HEK293 (cell line): ENCODE data around the gene SLC25A36.

Experiments used
- CTCF ChIA-PET: fragments of 350-600 bp; formaldehyde crosslinking; extraction: SDS; loops from one replicate; lab custom pipeline; 2021; ENCODE audit warnings: antibody characterized with exemption; lab: Yijun Ruan, JAX
- POLR2A ChIA-PET: fragments of 300-600 bp; formaldehyde crosslinking; extraction: SDS; loops from one replicate; lab custom pipeline; 2020; ENCODE audit warnings: antibody characterized with exemption, inconsistent platforms; lab: Yijun Ruan, JAX
- H3K27ac ChIP-seq: fragments of 200-500 bp; sonication (Bioruptor generic); 2 replicates; pipeline ENCODE4 v1.5.1; 2014; ENCODE audit warnings: low read depth, low read length, control low read depth, inconsistent platforms; ENCODE audit errors: extremely low read depth
- H3K36me3 ChIP-seq, 2 experiments: fragments of 200-500 bp in 1 of 2; sonication (Bioruptor generic) in 1 of 2; 1 replicate in 1 of 2; 2 replicates in 1 of 2; pipeline ENCODE4 v1.5.1; 2014 to 2017; ENCODE audit warnings: inconsistent platforms in 2 of 2, low read length in 2 of 2; ENCODE audit not compliant: control insufficient read depth in 2 of 2, insufficient read depth in 1 of 2
- H3K4me1 ChIP-seq: fragments of 200-500 bp; sonication (Bioruptor generic); 2 replicates; pipeline ENCODE4 v1.5.1; 2014; ENCODE audit warnings: mild to moderate bottlenecking, low read length, inconsistent platforms; ENCODE audit not compliant: control insufficient read depth, insufficient read depth
- H3K4me3 ChIP-seq: 2 replicates; pipeline ENCODE4 v1.5.1; 2011; ENCODE audit warnings: low read depth, mild to moderate bottlenecking, control low read depth, low read length, moderate library complexity
- H3K9me3 ChIP-seq: fragments of 200-500 bp; sonication (Bioruptor generic); 2 replicates; pipeline ENCODE4 v1.5.1; 2014; ENCODE audit warnings: low read depth, low read length, inconsistent platforms; ENCODE audit not compliant: control insufficient read depth, insufficient read depth
- FEZF1 ChIP-seq: fragments of 450-650 bp; formaldehyde crosslinking; IDR thresholded peaks from 2 replicates; pipeline ENCODE4 v1.5.1; 2016; ENCODE audit warnings: missing biosample characterization, missing genetic modification characterization
- KLF7 ChIP-seq: fragments of 450-650 bp; formaldehyde crosslinking; IDR thresholded peaks from 2 replicates; pipeline ENCODE4 v1.5.1; 2016; ENCODE audit warnings: missing biosample characterization, missing genetic modification characterization, borderline replicate concordance
- MEIS1 ChIP-seq: sonication (generic); formaldehyde crosslinking; IDR thresholded peaks from 2 replicates; pipeline ENCODE4 v1.8.1; 2022; ENCODE audit warnings: missing genetic modification reagents, mild to moderate bottlenecking, borderline replicate concordance
- MYNN ChIP-seq: fragments of 450-650 bp; formaldehyde crosslinking; IDR thresholded peaks from 2 replicates; pipeline ENCODE4 v1.5.1; 2016; ENCODE audit warnings: missing biosample characterization, missing genetic modification characterization, borderline replicate concordance
- PRDM1 ChIP-seq: fragments of 450-650 bp; formaldehyde crosslinking; IDR thresholded peaks from 2 replicates; pipeline ENCODE4; 2016; ENCODE audit warnings: missing biosample characterization, missing genetic modification characterization
- RBAK ChIP-seq: fragments of 450-650 bp; formaldehyde crosslinking; IDR thresholded peaks from 2 replicates; pipeline ENCODE4 v1.5.1; 2016; ENCODE audit warnings: missing biosample characterization, missing genetic modification characterization
- SALL2 ChIP-seq: fragments of 450-650 bp; formaldehyde crosslinking; IDR thresholded peaks from 2 replicates; pipeline ENCODE4 v1.5.0; 2017; ENCODE audit warnings: missing biosample characterization, mild to moderate bottlenecking, missing genetic modification characterization, borderline replicate concordance
- SP2 ChIP-seq: fragments of 450-650 bp; formaldehyde crosslinking; IDR thresholded peaks from 2 replicates; pipeline ENCODE4 v1.5.1; 2016; ENCODE audit warnings: missing biosample characterization, missing genetic modification characterization
- TRIM28 ChIP-seq: IDR thresholded peaks from 2 replicates; pipeline ENCODE4 v1.6.1; 2011; ENCODE audit warnings: low read length, control low read depth, borderline replicate concordance
- ZBTB48 ChIP-seq: fragments of 450-650 bp; formaldehyde crosslinking; IDR thresholded peaks from 2 replicates; pipeline ENCODE4 v1.5.1; 2016; ENCODE audit warnings: missing biosample characterization, missing genetic modification characterization
- ZNF10 ChIP-seq: fragments of 450-650 bp; formaldehyde crosslinking; IDR thresholded peaks from 2 replicates; pipeline ENCODE4 v1.5.1; 2017; ENCODE audit warnings: missing biosample characterization, missing genetic modification characterization
- ZNF174 ChIP-seq: fragments of 450-650 bp; formaldehyde crosslinking; IDR thresholded peaks from 2 replicates; pipeline ENCODE4 v1.5.0; 2017; ENCODE audit warnings: missing biosample characterization, mild to moderate bottlenecking, missing genetic modification characterization
- ZNF211 ChIP-seq: fragments of 450-650 bp; formaldehyde crosslinking; IDR thresholded peaks from 2 replicates; pipeline ENCODE4 v1.5.1; 2016; ENCODE audit warnings: low read depth, missing biosample characterization, missing genetic modification characterization
- ZNF24 ChIP-seq: fragments of 450-650 bp; formaldehyde crosslinking; IDR thresholded peaks from 2 replicates; pipeline ENCODE4 v1.5.1; 2016; ENCODE audit warnings: missing biosample characterization, missing genetic modification characterization
- ZNF335 ChIP-seq: fragments of 450-650 bp; formaldehyde crosslinking; conservative IDR thresholded peaks from 2 replicates; pipeline ENCODE4 v1.5.1; 2016; ENCODE audit warnings: missing biosample characterization, missing genetic modification characterization
- ZNF341 ChIP-seq: fragments of 450-650 bp; formaldehyde crosslinking; IDR thresholded peaks from 2 replicates; pipeline ENCODE4; 2016; ENCODE audit warnings: low read depth, missing biosample characterization, missing genetic modification characterization
- ZNF350 ChIP-seq: fragments of 450-650 bp; formaldehyde crosslinking; IDR thresholded peaks from 2 replicates; pipeline ENCODE4 v1.5.0; 2017; ENCODE audit warnings: missing biosample characterization, mild to moderate bottlenecking, missing genetic modification characterization
- ZNF366 ChIP-seq: fragments of 450-650 bp; formaldehyde crosslinking; conservative IDR thresholded peaks from 2 replicates; pipeline ENCODE4 v1.5.1; 2016; ENCODE audit warnings: missing biosample characterization, missing genetic modification characterization
- ZNF391 ChIP-seq: fragments of 450-650 bp; formaldehyde crosslinking; IDR thresholded peaks from 2 replicates; pipeline ENCODE4 v1.5.1; 2016; ENCODE audit warnings: low read depth, missing biosample characterization, missing genetic modification characterization, borderline replicate concordance
- ZNF423 ChIP-seq: fragments of 450-650 bp; formaldehyde crosslinking; IDR thresholded peaks from 2 replicates; pipeline ENCODE4 v1.5.1; 2016; ENCODE audit warnings: missing biosample characterization, missing genetic modification characterization
- ZNF510 ChIP-seq: fragments of 450-650 bp; formaldehyde crosslinking; IDR thresholded peaks from 2 replicates; pipeline ENCODE4 v1.5.1; 2018; ENCODE audit warnings: mild to moderate bottlenecking, missing genetic modification characterization, missing biosample characterization; ENCODE audit not compliant: insufficient replicate concordance
- ZNF585B ChIP-seq: fragments of 450-650 bp; formaldehyde crosslinking; IDR thresholded peaks from 2 replicates; pipeline ENCODE4 v1.5.1; 2016; ENCODE audit warnings: missing biosample characterization, missing genetic modification characterization
- ZNF596 ChIP-seq: fragments of 450-650 bp; IDR thresholded peaks from 2 replicates; pipeline ENCODE4 v1.5.0; 2018; ENCODE audit warnings: missing biosample characterization, mild to moderate bottlenecking, missing genetic modification characterization, moderate library complexity
- ZNF600 ChIP-seq: fragments of 450-650 bp; formaldehyde crosslinking; IDR thresholded peaks from 2 replicates; pipeline ENCODE4 v1.5.1; 2016; ENCODE audit warnings: missing biosample characterization, missing genetic modification characterization
- ZNF701 ChIP-seq: fragments of 450-650 bp; formaldehyde crosslinking; IDR thresholded peaks from 2 replicates; pipeline ENCODE4 v1.5.1; 2016; ENCODE audit warnings: missing biosample characterization, missing genetic modification characterization
- ZNF707 ChIP-seq: fragments of 450-650 bp; formaldehyde crosslinking; IDR thresholded peaks from 2 replicates; pipeline ENCODE4 v1.5.1; 2016; ENCODE audit warnings: missing biosample characterization, missing genetic modification characterization
- ZNF76 ChIP-seq: fragments of 450-650 bp; formaldehyde crosslinking; IDR thresholded peaks from 2 replicates; pipeline ENCODE4; 2016; ENCODE audit warnings: low read depth, missing biosample characterization, missing genetic modification characterization, borderline replicate concordance
- ZNF837 ChIP-seq: fragments of 450-650 bp; formaldehyde crosslinking; IDR thresholded peaks from 2 replicates; pipeline ENCODE4 v1.5.1; 2016; ENCODE audit warnings: missing biosample characterization, missing genetic modification characterization

SLC25A36 gene

DNA sequence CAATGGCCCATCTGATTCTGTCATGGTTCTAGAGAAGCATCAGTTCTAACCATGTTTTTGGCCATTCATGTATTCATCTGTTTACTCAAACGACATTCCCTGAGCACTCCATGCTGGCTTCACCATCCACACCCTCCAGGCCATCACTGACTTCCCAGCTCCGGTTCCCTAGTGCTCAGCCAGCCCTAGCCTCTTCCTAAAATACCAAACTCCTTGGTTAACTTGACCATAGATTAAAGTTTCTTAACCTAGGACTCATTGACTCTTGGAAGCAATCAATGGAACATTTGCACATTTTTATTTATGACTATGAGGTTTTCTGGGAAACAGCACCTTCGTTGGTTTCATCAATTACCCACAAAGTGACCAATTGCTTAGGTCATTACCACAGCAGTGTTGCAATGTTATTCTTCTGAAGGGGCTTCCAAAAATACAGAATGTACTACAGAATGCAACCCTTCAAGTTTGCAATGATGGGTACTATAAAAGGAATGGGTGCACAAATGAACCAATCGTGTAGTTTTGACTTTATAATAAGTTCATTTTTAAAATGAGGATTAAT, 27.2 kb upstream of the SLC25A36 start:
- ChIA-PET POLR2A (no interaction called here), CTCF (interaction anchor here (0.8 kb wide), 1 partner anchor 322 kb away, joined by 3 read pairs; no protein-coding TSS in a partner anchor)
- Histone ChIP-seq H3K36me3 (no peaks in the 10 kb centered on the region), H3K4me3 (no peak overlapping the region), H3K4me1 (peaks cover 15% of the 10 kb centered on the region), H3K27ac (no peak overlapping the region), H3K9me3 (no peaks in the 10 kb centered on the region)
- TF ChIP-seq FEZF1 (0 out of 2 replicates have a peak, but pooled peaks have one; percentile 21), ZNF837 (tag by site-specific recombination) (no peak)

DNA sequence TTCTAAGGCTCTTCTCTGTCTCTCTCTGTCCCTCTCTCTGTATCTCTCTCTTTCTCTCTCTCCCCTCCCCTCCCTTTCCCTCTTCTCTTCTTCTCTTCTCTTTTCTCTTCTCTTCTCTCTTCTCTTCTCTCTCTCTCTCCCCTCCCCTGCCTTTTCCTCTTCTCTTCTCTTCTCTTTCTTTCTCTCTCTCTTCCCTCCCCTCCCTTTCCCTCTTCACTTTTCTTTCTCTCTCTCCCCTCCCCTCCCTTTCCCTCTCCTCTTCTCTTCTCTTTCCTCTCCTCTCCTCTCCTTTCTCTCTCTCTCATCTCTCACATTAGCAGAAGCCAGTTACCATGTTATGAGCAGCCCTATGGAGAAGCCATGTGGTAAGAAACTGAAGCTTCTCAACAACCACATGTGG, 25.0 kb upstream of the SLC25A36 start:
- Histone ChIP-seq H3K4me1 (peaks cover 10% of the 10 kb centered on the region), H3K9me3 (no peaks in the 10 kb centered on the region), H3K36me3 (no peaks in the 10 kb centered on the region), H3K4me3 (no peak overlapping the region), H3K27ac (no peak overlapping the region)
- peak; percentile 40 for TF ChIP-seq ZNF366 (tag by site-specific recombination)
- TF ChIP-seq MYNN, result no peak
- TF ChIP-seq ZNF341 (tag by site-specific recombination), result no peak
- no peak for TF ChIP-seq SP2 (tag by site-specific recombination)
- TF ChIP-seq ZNF174 (tag by site-specific recombination), result no peak
- TF ChIP-seq PRDM1, result peak; percentile 69
- TF ChIP-seq ZNF596, result peak; percentile 68
- no peak for TF ChIP-seq ZNF350
- no peak for TF ChIP-seq KLF7 (tag by site-specific recombination)
- no peak for TF ChIP-seq MEIS1 (CRISPR knock-in tag)
- CTCF ChIA-PET, result interaction anchor here (0.6 to 1.3 kb wide), 4 partner anchors 9 to 190 kb away, joined by 3 to 4 read pairs (median 3); no protein-coding TSS in a partner anchor
- POLR2A ChIA-PET, result no interaction called here

GRCh38 chr3:140917772-140918171, 23.9 kb upstream of the SLC25A36 start:
- H3K27ac ChIP-seq, result no peak overlapping the region
- peaks cover 2% of the 10 kb centered on the region; the same call in 1 of the 2 replicates for H3K4me1 ChIP-seq
- ChIA-PET CTCF (no interaction called here), POLR2A (no interaction called here)
- H3K36me3 ChIP-seq, result no peaks in the 10 kb centered on the region
- no peak overlapping the region for H3K4me3 ChIP-seq
- no peak for TF ChIP-seq ZNF600
- TF ChIP-seq KLF7 (tag by site-specific recombination), result no peak
- TF ChIP-seq ZBTB48 (tag by site-specific recombination), result no peak
- TF ChIP-seq ZNF335 (tag by site-specific recombination), result no peak
- no peak for TF ChIP-seq ZNF510 (tag by site-specific recombination)
- no peak for TF ChIP-seq ZNF585B (tag by site-specific recombination)
- no peak for TF ChIP-seq ZNF423 (tag by site-specific recombination)
- TF ChIP-seq ZNF76 (tag by site-specific recombination), result no peak
- TF ChIP-seq ZNF24 (tag by site-specific recombination), result no peak
- no peak for TF ChIP-seq RBAK
- TF ChIP-seq ZNF701 (tag by site-specific recombination), result no peak
- TF ChIP-seq ZNF391 (tag by site-specific recombination), result no peak
- TF ChIP-seq TRIM28, result no peak
- TF ChIP-seq SALL2 (tag by site-specific recombination), result no peak
- no peak for TF ChIP-seq ZNF211 (tag by site-specific recombination)
- no peak for TF ChIP-seq ZNF707 (tag by site-specific recombination)
- no peak for TF ChIP-seq ZNF10 (tag by site-specific recombination)
- H3K9me3 ChIP-seq, result no peaks in the 10 kb centered on the region
